ENCODE measurements around the gene ARSG.

- TF ChIP-seq MAX (IDR thresholded peaks at IDR 0.05) (peak; percentile 71), RAD21 (IDR thresholded peaks at IDR 0.05; ENCODE audit: low read depth) (no peak), CREB1 (IDR thresholded peaks at IDR 0.05; ENCODE audit: low read depth) (no peak), REST (IDR thresholded peaks at IDR 0.05; ENCODE audit: low read depth) (no peak), TCF12 (IDR thresholded peaks at IDR 0.05; ENCODE audit: low read depth) (no peak), CEBPB (IDR thresholded peaks at IDR 0.05) (no peak), TEAD4 (IDR thresholded peaks at IDR 0.05) (no peak), EGR1 (IDR thresholded peaks at IDR 0.05) (no peak), USF1 (IDR thresholded peaks at IDR 0.05) (0 out of 2 replicates have a peak, but pooled peaks have one; percentile 13)
Measured at GRCh38 chr17:68368387-68368786, 77.1 kb downstream of the ARSG start.
